HG02870 (cell line): Measurements from ENCODE around the gene RAP1GDS1.
"Not testable (repeated sequence)": the region's sequence is repeated elsewhere in the genome, so short reads cannot be mapped to it uniquely, and the experiment has no call there.

Experiments
- ATAC-seq: cut with Tn5 transposase; IDR thresholded peaks from one replicate; pipeline ENCODE4 v1.9.1; 2021; ENCODE audit warnings: mild to moderate bottlenecking, moderate library complexity; ENCODE audit not compliant: unreplicated experiment

RAP1GDS1 gene

GRCh38 chr4:98423009-98423408 is 161.8 kb downstream of the RAP1GDS1 start:
- no peak for ATAC-seq

GRCh38 chr4:98430708-98431403 is 169.7 kb downstream of the RAP1GDS1 start:
- ATAC-seq = no peak

- no peak for ATAC-seq
Observed at GRCh38 chr4:98433691-98434090, 172.5 kb downstream of the RAP1GDS1 start.

- no peak for ATAC-seq
Observed at GRCh38 chr4:98434816-98435215, 173.6 kb downstream of the RAP1GDS1 start.

GRCh38 chr4:98444371-98444770 is 183.2 kb downstream of the RAP1GDS1 start:
- ATAC-seq = no peak

GRCh38 chr4:98446499-98447375 is 185.6 kb downstream of the RAP1GDS1 start:
- ATAC-seq = peak; percentile 85

- ATAC-seq = no peak
Observed at GRCh38 chr4:98447648-98448047, 186.5 kb downstream of the RAP1GDS1 start.

- ATAC-seq = no peak
Observed at GRCh38 chr4:98448908-98449307, 187.7 kb downstream of the RAP1GDS1 start.

GRCh38 chr4:98452091-98452490 is 190.9 kb downstream of the RAP1GDS1 start:
- no peak for ATAC-seq

GRCh38 chr4:98457422-98457821 is 196.2 kb downstream of the RAP1GDS1 start:
- not testable (repeated sequence) for ATAC-seq

- ATAC-seq = not testable (repeated sequence)
Observed at GRCh38 chr4:98461121-98461865, 200.1 kb downstream of the RAP1GDS1 start.

GRCh38 chr4:98462487-98462886 is 201.3 kb downstream of the RAP1GDS1 start:
- no peak for ATAC-seq

GRCh38 chr4:98466868-98467599 is 205.8 kb downstream of the RAP1GDS1 start:
- no peak for ATAC-seq

- peak; percentile 99 for ATAC-seq
Observed at GRCh38 chr4:98467627-98468072, 206.5 kb downstream of the RAP1GDS1 start.

GRCh38 chr4:98468709-98469108 is 207.5 kb downstream of the RAP1GDS1 start:
- no peak for ATAC-seq

GRCh38 chr4:98469771-98470170 is 208.6 kb downstream of the RAP1GDS1 start:
- ATAC-seq = no peak

- ATAC-seq = no peak
Observed at GRCh38 chr4:98470366-98470765, 209.2 kb downstream of the RAP1GDS1 start.

- ATAC-seq = no peak
Observed at GRCh38 chr4:98470831-98471230, 209.6 kb downstream of the RAP1GDS1 start.

GRCh38 chr4:98473046-98473445 is 211.9 kb downstream of the RAP1GDS1 start:
- ATAC-seq = no peak

- ATAC-seq = no peak
Observed at GRCh38 chr4:98474408-98474844, 213.2 kb downstream of the RAP1GDS1 start.

- ATAC-seq = no peak
Observed at GRCh38 chr4:98476891-98477290, 215.7 kb downstream of the RAP1GDS1 start.
